Activated CD4-positive, CD25-positive, alpha-beta regulatory T cell treated with anti-CD3 and anti-CD28 coated beads, Interleukin-2, amount 50 U/mL, for 24 hours (primary cell): ENCODE measurements around the gene CCDC106.

ENCODE experiments used
- ATAC-seq, 2 donors: fragments of 150-1000 bp; cut with Tn5 transposase; one replicate each; pipeline ENCODE4 v1.10.0; 2021; ENCODE audit warnings: mild to moderate bottlenecking in 1 of 2, moderate library complexity in 1 of 2

The CCDC106 gene

GRCh38 chr19:55614711-55615542 lies 33.1 kb upstream of the CCDC106 start:
- no peak for ATAC-seq

- no peak for ATAC-seq
These were observed 32.2 kb upstream of the CCDC106 start for GRCh38 chr19:55615543-55616394.

DNA sequence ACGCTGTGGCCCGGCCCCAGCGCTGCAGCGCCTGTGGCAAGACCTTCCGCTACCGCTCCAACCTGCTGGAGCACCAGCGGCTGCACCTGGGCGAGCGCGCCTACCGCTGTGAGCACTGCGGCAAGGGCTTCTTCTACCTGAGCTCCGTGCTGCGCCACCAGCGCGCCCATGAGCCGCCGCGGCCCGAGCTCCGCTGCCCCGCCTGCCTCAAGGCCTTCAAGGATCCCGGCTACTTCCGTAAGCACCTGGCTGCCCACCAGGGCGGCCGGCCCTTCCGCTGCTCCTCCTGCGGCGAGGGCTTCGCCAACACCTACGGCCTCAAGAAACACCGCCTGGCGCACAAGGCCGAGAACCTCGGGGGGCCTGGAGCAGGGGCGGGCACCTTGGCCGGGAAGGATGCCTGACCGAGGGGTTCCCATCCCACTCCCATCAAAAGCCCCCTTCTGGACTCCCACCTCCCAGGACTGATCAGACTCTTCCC lies 31.6 kb upstream of the CCDC106 start:
- no peak for ATAC-seq

- ATAC-seq, result no peak
These were observed 30.6 kb upstream of the CCDC106 start for GRCh38 chr19:55617426-55617825.

DNA sequence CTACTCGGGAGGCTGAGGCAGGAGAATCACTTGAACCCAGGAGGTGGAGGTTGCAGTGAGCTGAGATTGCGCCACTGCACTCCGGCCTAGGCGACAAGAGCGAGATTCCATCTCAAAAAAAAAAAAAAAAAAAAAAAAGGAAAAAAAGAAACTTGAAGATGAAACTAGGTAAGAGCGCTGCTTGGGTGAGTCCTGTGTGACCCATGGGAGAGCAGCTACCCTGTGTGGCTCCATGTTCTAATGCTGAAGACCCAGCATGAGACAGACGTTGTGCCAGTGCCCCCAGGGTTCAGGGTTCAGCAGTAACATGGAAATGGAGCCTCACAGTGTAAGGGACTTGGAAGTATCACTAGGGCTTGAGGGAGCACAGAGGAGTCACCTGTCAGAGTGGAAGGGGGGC lies 29.6 kb upstream of the CCDC106 start:
- no peak for ATAC-seq

DNA sequence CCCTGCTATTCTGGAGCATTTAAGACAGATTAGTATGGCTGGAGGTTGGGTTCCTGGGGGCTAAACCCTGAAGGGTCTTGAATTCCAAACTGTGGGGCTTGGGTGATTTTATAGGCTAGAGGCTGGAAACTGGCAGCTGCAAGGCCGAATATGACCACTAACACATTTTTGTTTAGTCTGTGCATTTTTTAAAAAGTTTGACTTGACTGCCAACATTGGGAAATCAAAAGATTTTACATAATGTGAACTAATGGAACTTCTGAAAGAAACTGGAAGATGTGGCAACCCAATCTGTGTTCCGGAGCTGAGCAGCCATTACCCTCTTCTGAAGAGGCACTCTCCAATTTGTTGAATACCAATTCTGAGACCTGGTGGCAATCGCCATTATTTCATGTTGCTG lies 28.7 kb upstream of the CCDC106 start:
- ATAC-seq, result no peak

- ATAC-seq, result no peak
These were observed 27.4 kb upstream of the CCDC106 start for GRCh38 chr19:55620410-55621204.

GRCh38 chr19:55621205-55621672 lies 26.8 kb upstream of the CCDC106 start:
- no peak for ATAC-seq

- no peak for ATAC-seq
These were observed 26.3 kb upstream of the CCDC106 start for GRCh38 chr19:55621673-55622231.

DNA sequence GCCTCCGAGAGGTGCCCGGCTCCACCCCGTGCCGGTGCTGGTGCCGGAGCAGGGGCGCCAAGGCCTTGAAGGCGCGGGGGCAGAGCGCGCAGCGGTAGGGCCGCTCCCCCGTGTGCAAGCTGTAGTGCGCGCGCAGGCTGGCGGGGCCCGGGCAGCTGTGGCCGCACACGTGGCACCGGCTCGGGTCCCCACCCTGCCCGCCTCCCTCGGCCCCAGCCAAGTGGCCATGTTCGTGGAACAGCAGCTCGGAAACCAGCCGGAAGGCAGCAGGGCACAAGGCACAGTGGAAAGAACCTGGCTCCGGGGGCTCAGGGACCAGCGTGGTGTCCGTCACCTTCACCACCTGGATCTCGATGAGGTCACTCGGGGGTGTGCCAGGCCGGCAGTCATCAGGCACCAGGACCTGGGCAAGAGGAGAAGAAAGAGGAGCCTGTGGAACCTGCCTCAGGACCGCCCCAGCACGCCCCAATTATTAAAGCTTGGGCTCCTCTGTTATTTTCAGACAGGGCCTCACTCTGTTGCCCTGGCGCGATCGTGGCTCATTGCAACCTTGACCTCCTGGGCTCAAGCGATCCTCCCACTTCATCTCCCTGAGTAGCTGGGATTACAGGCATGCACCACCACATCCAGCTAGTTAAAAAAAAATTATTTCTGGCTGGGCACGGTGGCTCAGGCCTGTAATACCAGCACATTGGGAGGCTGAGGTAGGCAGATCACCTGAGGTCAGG lies 25.6 kb upstream of the CCDC106 start:
- ATAC-seq, result no peak

- ATAC-seq, result no peak
These were observed 24.9 kb upstream of the CCDC106 start for GRCh38 chr19:55623130-55623529.

DNA sequence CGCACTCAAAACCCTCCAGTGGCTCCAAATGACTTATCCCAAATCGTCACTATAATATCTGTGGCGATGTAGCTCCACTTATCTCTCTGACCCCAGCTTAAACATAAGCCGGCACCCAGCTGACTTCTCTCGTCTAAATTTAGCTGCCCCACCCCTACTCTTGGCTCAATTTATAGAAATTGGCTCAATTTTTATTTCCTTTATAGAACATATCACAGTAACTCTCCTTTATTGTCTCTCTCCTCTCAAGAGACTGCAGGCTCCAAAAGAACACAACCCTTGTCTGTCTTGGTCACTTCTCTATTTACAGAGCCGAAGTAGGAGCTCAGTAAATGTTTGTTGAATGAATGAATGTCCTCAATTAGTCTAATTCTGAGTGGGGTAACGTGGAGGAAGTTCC lies 24.5 kb upstream of the CCDC106 start:
- no peak for ATAC-seq

GRCh38 chr19:55624109-55625003 lies 23.7 kb upstream of the CCDC106 start, which contains the start of gene ZNF784:
Gene ZNF784, minus strand, starts transcription at chr19:55624566. Its CDS starts 5 bp downstream, at chr19:55624561.
- peak; percentile 72 to 80 for ATAC-seq

GRCh38 chr19:55625004-55625326 lies 23.0 kb upstream of the CCDC106 start:
- no peak for ATAC-seq

DNA sequence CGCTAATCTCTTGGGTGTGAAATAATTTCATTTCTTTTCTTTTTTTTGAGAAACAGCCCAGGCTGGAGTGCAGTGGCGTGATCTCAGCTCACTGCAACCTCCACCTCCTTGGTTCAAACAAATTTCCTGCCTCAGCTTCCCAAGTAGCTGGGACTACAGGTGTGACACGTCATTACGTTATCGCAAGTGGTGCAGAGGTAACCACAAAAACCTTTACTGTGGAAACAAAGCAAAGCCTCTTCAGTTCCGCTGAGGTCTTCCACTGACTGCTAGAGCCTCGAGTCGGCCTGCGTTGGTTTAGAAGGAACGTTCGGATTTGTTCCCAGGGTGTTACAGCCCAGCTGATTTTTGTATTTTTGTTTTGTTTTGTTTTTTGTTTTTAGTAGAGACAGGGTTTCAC lies 21.7 kb upstream of the CCDC106 start:
- peak; percentile 33 to 64 for ATAC-seq

GRCh38 chr19:55632463-55632834 lies 15.6 kb upstream of the CCDC106 start:
- ATAC-seq, result peak; percentile 33 to 48

GRCh38 chr19:55633861-55634260 lies 14.2 kb upstream of the CCDC106 start:
- ATAC-seq, result no peak

- ATAC-seq, result peak; percentile 22 to 37
These were observed 12.7 kb upstream of the CCDC106 start for GRCh38 chr19:55635334-55635717.

DNA sequence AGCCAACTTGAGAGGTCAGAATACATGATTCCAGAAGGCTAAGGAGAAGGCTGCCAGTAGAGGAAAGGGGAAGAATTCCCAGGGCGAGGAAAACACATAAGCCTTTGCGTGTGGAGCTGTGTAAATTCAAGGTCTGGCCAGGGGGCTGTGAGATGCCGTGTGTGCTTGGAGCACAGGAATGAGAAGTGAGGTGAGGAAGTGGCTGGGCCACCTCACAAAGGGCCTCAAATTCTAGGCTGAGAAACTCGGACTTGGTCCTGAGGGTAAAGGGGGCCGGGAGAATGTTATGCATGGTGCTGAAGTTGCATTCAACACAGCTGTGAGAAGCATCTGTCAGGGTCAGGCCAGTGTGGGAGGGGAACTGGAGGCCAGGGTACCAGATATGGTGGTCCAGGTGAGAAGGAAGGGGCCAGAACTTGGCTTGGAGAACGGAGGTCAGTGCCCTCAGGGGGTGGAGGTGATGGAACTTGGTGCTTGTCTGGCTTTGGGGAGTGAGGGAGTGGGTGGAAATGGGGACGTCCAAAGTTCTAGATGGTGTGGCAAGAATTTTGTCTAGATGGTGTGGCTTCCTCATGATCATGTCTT lies 12.1 kb upstream of the CCDC106 start:
- no peak for ATAC-seq

- ATAC-seq, result no peak
These were observed 11.3 kb upstream of the CCDC106 start for GRCh38 chr19:55636723-55637122.
